SK-N-SH treated with all-trans-retinoic acid at 6 μM for 48 hours (cell line): ENCODE data around the gene ST6GAL1.

Experiments used
- ATAC-seq: fragments of 200-7000 bp; cut with Tn5 transposase; 3 replicates; pipeline ENCODE4 v1.9.1; 2020; ENCODE audit warnings: mild to moderate bottlenecking, moderate library complexity
- ARNTL ChIP-seq: fragments of 450-650 bp; formaldehyde crosslinking; IDR thresholded peaks from 2 replicates; pipeline ENCODE4 v1.5.0; 2020; ENCODE audit warnings: low read depth, mild to moderate bottlenecking, moderate library complexity, borderline replicate concordance
- BACH2 ChIP-seq: fragments of 250-450 bp; sonication (Bioruptor Pico); IDR thresholded peaks from 2 replicates; pipeline ENCODE4 v1.9.0; 2021; ENCODE audit warnings: mild to moderate bottlenecking, borderline replicate concordance
- CSDC2 ChIP-seq: fragments of 250-450 bp; sonication (Bioruptor Pico); IDR thresholded peaks from 2 replicates; pipeline ENCODE4 v1.5.0; 2020; ENCODE audit warnings: mild to moderate bottlenecking, moderate library complexity
- ESRRG ChIP-seq: fragments of 250-450 bp; sonication (Bioruptor Pico); IDR thresholded peaks from 2 replicates; pipeline ENCODE4 v1.6.1; 2021; ENCODE audit warnings: mild to moderate bottlenecking
- GLIS3 ChIP-seq: fragments of 250-450 bp; sonication (Bioruptor Pico); IDR thresholded peaks from 2 replicates; pipeline ENCODE4 v1.5.0; 2020; ENCODE audit warnings: mild to moderate bottlenecking, moderate library complexity
- OSR1 ChIP-seq: fragments of 250-450 bp; sonication (Bioruptor Pico); IDR thresholded peaks from 2 replicates; pipeline ENCODE4 v1.8.0; 2022; ENCODE audit warnings: moderate library complexity, mild to moderate bottlenecking, inconsistent platforms
- PPARA ChIP-seq: fragments of 250-450 bp; sonication (Bioruptor Pico); IDR thresholded peaks from 2 replicates; pipeline ENCODE4 v1.5.0; 2020; ENCODE audit warnings: mild to moderate bottlenecking, borderline replicate concordance
- RARB ChIP-seq: fragments of 250-450 bp; sonication (Bioruptor Pico); IDR thresholded peaks from 2 replicates; pipeline ENCODE4 v1.8.0; 2021; ENCODE audit warnings: mild to moderate bottlenecking, moderate library complexity
- TCF4 ChIP-seq: fragments of 250-450 bp; sonication (Bioruptor Pico); IDR thresholded peaks from 2 replicates; pipeline ENCODE4 v1.8.0; 2021; ENCODE audit warnings: mild to moderate bottlenecking, moderate library complexity, borderline replicate concordance
- TOX ChIP-seq: fragments of 250-450 bp; sonication (Bioruptor Pico); IDR thresholded peaks from 2 replicates; pipeline ENCODE4 v1.8.0; 2021; ENCODE audit warnings: mild to moderate bottlenecking, moderate library complexity, borderline replicate concordance
- ZFP3 ChIP-seq: fragments of 250-450 bp; sonication (Bioruptor Pico); IDR thresholded peaks from 2 replicates; pipeline ENCODE4 v1.5.0; 2020; ENCODE audit warnings: mild to moderate bottlenecking, moderate library complexity
- ZFP30 ChIP-seq: fragments of 450-650 bp; formaldehyde crosslinking; IDR thresholded peaks from 2 replicates; pipeline ENCODE4 v1.5.0; 2022; ENCODE audit warnings: mild to moderate bottlenecking, moderate library complexity
- ZNF565 ChIP-seq: fragments of 450-650 bp; formaldehyde crosslinking; conservative IDR thresholded peaks from 2 replicates; pipeline ENCODE4 v1.5.0; 2020; ENCODE audit warnings: low read depth, mild to moderate bottlenecking, moderate library complexity
- ZNF70 ChIP-seq: fragments of 450-650 bp; formaldehyde crosslinking; IDR thresholded peaks from 2 replicates; pipeline ENCODE4 v1.5.0; 2020; ENCODE audit warnings: mild to moderate bottlenecking, moderate library complexity
- ZNF8 ChIP-seq: fragments of 450-650 bp; formaldehyde crosslinking; IDR thresholded peaks from 2 replicates; pipeline ENCODE4 v1.5.0; 2020; ENCODE audit warnings: mild to moderate bottlenecking, moderate library complexity
- TF ChIP-seq, protein P1 (sequence below): fragments of 250-450 bp; sonication (Bioruptor Pico); IDR thresholded peaks from 2 replicates; pipeline ENCODE4 v1.8.0; 2020; ENCODE audit warnings: mild to moderate bottlenecking, moderate library complexity, borderline replicate concordance
- TF ChIP-seq, protein P2 (sequence below): fragments of 250-450 bp; sonication (Bioruptor Pico); IDR thresholded peaks from 2 replicates; pipeline ENCODE4 v1.5.1; 2021; ENCODE audit warnings: mild to moderate bottlenecking, moderate library complexity
- TF ChIP-seq, protein P3 (sequence below): fragments of 250-450 bp; sonication (Bioruptor Pico); IDR thresholded peaks from 2 replicates; pipeline ENCODE4 v1.5.1; 2020; ENCODE audit warnings: low read depth, mild to moderate bottlenecking, moderate library complexity
- TF ChIP-seq, protein P4 (sequence below): fragments of 250-450 bp; sonication (Bioruptor Pico); IDR thresholded peaks from 2 replicates; pipeline ENCODE4 v1.5.0; 2020; ENCODE audit warnings: mild to moderate bottlenecking, moderate library complexity
- TF ChIP-seq, protein P5 (sequence below): fragments of 250-450 bp; sonication (Bioruptor Pico); IDR thresholded peaks from 2 replicates; pipeline ENCODE4 v1.8.0; 2021; ENCODE audit warnings: low read depth, mild to moderate bottlenecking, moderate library complexity, borderline replicate concordance

ST6GAL1 gene

DNA sequence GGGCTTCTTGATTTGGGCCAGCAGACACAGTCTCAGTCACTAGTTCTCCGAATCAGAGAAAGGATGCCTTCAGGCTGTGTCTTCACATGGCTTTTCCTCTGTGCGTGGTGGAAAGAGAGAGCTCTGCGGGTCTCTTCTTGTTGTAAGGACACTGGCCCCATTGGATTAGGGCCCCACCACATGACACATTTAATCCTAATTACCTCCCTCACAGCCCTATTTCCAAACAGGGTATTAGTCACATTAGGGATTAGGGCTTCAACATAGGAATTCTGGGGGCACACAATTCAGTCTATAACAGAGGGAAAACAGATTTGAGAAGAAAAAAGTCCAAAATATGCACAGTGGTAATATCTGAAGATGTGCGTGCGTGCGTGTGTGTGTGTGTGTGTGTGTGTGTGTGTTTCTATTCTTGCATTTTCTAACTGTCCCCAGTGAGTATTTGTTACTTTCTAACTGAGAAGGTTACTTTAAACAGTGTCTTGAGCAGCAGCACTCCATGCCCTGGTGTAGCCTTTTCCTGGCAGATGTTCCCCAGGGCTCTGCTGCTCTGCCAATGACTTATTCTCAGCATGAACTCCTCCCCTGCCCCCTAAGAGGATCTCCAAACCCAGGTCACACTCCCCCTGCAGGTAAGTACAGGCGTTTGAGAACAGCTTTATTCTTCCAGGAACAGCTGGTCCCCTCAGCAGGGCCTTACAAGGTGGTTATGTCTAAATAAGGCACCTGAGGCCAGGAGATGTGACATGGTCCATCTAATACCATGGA, 136.1 kb downstream of the ST6GAL1 start:
- TF ChIP-seq, protein P1, sequence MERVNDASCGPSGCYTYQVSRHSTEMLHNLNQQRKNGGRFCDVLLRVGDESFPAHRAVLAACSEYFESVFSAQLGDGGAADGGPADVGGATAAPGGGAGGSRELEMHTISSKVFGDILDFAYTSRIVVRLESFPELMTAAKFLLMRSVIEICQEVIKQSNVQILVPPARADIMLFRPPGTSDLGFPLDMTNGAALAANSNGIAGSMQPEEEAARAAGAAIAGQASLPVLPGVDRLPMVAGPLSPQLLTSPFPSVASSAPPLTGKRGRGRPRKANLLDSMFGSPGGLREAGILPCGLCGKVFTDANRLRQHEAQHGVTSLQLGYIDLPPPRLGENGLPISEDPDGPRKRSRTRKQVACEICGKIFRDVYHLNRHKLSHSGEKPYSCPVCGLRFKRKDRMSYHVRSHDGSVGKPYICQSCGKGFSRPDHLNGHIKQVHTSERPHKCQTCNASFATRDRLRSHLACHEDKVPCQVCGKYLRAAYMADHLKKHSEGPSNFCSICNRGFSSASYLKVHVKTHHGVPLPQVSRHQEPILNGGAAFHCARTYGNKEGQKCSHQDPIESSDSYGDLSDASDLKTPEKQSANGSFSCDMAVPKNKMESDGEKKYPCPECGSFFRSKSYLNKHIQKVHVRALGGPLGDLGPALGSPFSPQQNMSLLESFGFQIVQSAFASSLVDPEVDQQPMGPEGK (CRISPR knock-in tag) = no peak
- TF ChIP-seq ZNF565 (CRISPR knock-in tag) (no peak), ZNF8 (CRISPR knock-in tag) (no peak), TOX (CRISPR knock-in tag) (no peak), TCF4 (no peak), GLIS3 (CRISPR knock-in tag) (no peak), ESRRG (CRISPR knock-in tag) (no peak), ZFP30 (no peak), OSR1 (CRISPR knock-in tag) (no peak), ARNTL (CRISPR knock-in tag) (no peak), BACH2 (no peak), ZNF70 (CRISPR knock-in tag) (no peak), CSDC2 (no peak), ZFP3 (CRISPR knock-in tag) (no peak), RARB (CRISPR knock-in tag) (no peak), PPARA (no peak)
- TF ChIP-seq, protein P2, sequence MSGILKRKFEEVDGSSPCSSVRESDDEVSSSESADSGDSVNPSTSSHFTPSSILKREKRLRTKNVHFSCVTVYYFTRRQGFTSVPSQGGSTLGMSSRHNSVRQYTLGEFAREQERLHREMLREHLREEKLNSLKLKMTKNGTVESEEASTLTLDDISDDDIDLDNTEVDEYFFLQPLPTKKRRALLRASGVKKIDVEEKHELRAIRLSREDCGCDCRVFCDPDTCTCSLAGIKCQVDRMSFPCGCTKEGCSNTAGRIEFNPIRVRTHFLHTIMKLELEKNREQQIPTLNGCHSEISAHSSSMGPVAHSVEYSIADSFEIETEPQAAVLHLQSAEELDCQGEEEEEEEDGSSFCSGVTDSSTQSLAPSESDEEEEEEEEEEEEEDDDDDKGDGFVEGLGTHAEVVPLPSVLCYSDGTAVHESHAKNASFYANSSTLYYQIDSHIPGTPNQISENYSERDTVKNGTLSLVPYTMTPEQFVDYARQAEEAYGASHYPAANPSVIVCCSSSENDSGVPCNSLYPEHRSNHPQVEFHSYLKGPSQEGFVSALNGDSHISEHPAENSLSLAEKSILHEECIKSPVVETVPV (CRISPR knock-in tag) = no peak
- TF ChIP-seq, protein P3, sequence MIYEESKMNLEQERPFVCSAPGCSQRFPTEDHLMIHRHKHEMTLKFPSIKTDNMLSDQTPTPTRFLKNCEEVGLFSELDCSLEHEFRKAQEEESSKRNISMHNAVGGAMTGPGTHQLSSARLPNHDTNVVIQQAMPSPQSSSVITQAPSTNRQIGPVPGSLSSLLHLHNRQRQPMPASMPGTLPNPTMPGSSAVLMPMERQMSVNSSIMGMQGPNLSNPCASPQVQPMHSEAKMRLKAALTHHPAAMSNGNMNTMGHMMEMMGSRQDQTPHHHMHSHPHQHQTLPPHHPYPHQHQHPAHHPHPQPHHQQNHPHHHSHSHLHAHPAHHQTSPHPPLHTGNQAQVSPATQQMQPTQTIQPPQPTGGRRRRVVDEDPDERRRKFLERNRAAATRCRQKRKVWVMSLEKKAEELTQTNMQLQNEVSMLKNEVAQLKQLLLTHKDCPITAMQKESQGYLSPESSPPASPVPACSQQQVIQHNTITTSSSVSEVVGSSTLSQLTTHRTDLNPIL (CRISPR knock-in tag) = no peak
- TF ChIP-seq, protein P4, sequence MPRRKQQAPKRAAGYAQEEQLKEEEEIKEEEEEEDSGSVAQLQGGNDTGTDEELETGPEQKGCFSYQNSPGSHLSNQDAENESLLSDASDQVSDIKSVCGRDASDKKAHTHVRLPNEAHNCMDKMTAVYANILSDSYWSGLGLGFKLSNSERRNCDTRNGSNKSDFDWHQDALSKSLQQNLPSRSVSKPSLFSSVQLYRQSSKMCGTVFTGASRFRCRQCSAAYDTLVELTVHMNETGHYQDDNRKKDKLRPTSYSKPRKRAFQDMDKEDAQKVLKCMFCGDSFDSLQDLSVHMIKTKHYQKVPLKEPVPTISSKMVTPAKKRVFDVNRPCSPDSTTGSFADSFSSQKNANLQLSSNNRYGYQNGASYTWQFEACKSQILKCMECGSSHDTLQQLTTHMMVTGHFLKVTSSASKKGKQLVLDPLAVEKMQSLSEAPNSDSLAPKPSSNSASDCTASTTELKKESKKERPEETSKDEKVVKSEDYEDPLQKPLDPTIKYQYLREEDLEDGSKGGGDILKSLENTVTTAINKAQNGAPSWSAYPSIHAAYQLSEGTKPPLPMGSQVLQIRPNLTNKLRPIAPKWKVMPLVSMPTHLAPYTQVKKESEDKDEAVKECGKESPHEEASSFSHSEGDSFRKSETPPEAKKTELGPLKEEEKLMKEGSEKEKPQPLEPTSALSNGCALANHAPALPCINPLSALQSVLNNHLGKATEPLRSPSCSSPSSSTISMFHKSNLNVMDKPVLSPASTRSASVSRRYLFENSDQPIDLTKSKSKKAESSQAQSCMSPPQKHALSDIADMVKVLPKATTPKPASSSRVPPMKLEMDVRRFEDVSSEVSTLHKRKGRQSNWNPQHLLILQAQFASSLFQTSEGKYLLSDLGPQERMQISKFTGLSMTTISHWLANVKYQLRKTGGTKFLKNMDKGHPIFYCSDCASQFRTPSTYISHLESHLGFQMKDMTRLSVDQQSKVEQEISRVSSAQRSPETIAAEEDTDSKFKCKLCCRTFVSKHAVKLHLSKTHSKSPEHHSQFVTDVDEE (CRISPR knock-in tag) = no peak
- TF ChIP-seq, protein P5, sequence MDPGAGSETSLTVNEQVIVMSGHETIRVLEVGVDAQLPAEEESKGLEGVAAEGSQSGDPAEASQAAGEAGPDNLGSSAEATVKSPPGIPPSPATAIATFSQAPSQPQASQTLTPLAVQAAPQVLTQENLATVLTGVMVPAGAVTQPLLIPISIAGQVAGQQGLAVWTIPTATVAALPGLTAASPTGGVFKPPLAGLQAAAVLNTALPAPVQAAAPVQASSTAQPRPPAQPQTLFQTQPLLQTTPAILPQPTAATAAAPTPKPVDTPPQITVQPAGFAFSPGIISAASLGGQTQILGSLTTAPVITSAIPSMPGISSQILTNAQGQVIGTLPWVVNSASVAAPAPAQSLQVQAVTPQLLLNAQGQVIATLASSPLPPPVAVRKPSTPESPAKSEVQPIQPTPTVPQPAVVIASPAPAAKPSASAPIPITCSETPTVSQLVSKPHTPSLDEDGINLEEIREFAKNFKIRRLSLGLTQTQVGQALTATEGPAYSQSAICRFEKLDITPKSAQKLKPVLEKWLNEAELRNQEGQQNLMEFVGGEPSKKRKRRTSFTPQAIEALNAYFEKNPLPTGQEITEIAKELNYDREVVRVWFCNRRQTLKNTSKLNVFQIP (CRISPR knock-in tag) = no peak
- ATAC-seq = peak; percentile 64

DNA sequence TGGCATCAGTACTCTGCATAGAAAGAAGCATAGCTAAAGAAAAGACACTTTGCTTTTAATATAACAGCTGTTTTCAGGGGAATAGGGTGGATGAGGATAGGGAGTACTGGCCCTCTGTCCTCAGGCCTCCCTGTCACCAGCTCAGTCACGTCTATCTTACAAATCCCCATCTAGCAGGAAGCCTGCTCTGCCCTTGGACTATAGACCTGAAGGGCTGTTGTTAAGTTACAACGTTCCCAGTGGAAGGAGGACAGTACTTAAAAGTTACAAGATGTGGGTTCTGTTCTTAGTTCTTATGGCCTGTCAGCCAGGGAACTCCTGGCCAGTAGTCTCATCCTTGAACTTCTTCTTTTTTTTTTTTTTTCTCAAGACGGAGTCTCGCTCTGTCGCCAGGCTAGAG, 138.5 kb downstream of the ST6GAL1 start:
- no peak for ATAC-seq
- TF ChIP-seq, protein P3 (CRISPR knock-in tag) = no peak
- no peak for TF ChIP-seq BACH2
